ENCODE measurements around the gene CYP27A1.

CYP27A1 gene

DNA sequence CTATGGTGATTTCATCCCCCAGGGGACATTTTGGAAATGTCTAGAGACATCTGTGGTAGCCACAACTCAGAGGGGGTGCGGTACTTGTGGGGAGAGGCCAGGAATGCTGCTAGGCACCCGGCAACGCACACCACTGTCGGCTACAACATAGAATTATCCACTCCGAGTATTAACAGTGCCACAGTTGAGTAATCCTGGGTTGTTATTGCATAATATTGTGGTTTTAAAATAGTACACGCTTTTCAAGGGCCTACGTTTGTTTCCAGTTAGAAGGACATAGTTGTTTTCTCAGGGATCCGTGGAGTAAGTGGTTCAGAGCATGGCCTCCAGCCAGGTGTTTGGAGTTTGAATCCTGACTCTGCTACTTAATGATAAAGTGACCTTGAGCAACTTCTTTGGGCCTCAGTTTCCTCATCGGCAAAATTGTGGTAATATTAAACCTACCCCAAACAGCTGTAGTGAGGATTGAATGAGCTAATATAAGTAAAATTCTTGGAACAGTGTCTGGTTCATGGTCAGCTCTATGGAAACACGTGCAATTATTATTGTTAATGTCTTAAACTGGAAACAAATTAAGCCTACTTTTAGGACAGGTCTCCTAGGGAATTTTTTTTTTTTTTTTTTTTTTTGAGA is 24.5 kb downstream of the CYP27A1 start:
- peak overlapping the region; percentile 79 to 91 (median 86) for H3K27ac Mint-ChIP-seq
- peaks cover 8% of the 10 kb centered on the region for H3K36me3 Mint-ChIP-seq (ENCODE audit: low read depth)
- TF ChIP-seq, protein P1, sequence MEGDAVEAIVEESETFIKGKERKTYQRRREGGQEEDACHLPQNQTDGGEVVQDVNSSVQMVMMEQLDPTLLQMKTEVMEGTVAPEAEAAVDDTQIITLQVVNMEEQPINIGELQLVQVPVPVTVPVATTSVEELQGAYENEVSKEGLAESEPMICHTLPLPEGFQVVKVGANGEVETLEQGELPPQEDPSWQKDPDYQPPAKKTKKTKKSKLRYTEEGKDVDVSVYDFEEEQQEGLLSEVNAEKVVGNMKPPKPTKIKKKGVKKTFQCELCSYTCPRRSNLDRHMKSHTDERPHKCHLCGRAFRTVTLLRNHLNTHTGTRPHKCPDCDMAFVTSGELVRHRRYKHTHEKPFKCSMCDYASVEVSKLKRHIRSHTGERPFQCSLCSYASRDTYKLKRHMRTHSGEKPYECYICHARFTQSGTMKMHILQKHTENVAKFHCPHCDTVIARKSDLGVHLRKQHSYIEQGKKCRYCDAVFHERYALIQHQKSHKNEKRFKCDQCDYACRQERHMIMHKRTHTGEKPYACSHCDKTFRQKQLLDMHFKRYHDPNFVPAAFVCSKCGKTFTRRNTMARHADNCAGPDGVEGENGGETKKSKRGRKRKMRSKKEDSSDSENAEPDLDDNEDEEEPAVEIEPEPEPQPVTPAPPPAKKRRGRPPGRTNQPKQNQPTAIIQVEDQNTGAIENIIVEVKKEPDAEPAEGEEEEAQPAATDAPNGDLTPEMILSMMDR (IDR thresholded peaks at IDR 0.05; ENCODE audit: unreplicated experiment in 3 of 3), result no peak
- H3K4me3 Mint-ChIP-seq, result peak overlapping the region in 1 of 3 experiments; percentile 60
- H3K4me1 Mint-ChIP-seq, result peaks cover 32% of the 10 kb centered on the region
- H3K9me3 Mint-ChIP-seq, result peaks cover 7% of the 10 kb centered on the region
- no peaks in the 10 kb centered on the region for H3K27me3 Mint-ChIP-seq (ENCODE audit: low read depth)

DNA sequence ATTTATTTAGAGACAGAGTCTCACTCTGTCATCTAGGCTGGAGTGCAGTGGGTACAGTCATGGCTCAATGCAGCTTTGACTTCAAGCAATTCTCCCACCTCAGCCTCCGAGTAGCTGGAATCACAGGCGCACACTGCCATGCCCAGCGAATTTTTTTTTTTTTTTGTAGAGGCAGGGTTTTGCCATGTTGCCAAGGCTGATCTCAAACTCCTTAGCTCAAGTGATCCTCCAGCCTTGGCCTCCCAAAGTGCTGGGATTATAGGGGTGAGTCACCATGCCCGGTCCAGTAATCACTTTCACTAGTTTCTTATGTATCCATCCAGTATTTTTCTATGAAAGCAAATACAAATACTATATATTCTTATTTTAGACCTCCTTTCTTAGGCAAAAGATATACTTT is 25.7 kb downstream of the CYP27A1 start:
- Mint-ChIP-seq H3K4me1 (peaks cover 29% of the 10 kb centered on the region), H3K27me3 (ENCODE audit: low read depth) (no peaks in the 10 kb centered on the region), H3K36me3 (ENCODE audit: low read depth) (peaks cover 13% of the 10 kb centered on the region), H3K9me3 (peaks cover 7% of the 10 kb centered on the region), H3K27ac (no peak overlapping the region), H3K4me3 (no peak overlapping the region)
- TF ChIP-seq, protein P1 (IDR thresholded peaks at IDR 0.05; ENCODE audit: unreplicated experiment in 3 of 3), result no peak

DNA sequence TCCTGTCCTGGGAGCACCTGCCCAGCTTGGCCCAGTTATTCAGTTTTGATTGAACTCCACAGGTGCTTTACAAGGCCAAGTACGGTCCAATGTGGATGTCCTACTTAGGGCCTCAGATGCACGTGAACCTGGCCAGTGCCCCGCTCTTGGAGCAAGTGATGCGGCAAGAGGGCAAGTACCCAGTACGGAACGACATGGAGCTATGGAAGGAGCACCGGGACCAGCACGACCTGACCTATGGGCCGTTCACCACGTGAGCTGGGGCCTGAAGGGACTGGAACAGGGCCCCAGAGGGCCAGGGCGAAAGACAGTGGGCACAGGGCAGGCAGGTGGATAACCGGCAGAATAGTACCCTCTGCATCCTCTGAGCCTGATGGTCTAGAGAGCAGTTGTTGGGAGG is 27.6 kb downstream of the CYP27A1 start:
- TF ChIP-seq, protein P1 (IDR thresholded peaks at IDR 0.05; ENCODE audit: unreplicated experiment in 3 of 3), result no peak
- no peaks in the 10 kb centered on the region for H3K27me3 Mint-ChIP-seq (ENCODE audit: low read depth)
- H3K9me3 Mint-ChIP-seq, result peaks cover 7% of the 10 kb centered on the region
- peaks cover 17% of the 10 kb centered on the region for H3K36me3 Mint-ChIP-seq (ENCODE audit: low read depth)
- no peak overlapping the region for H3K4me3 Mint-ChIP-seq
- H3K4me1 Mint-ChIP-seq, result peaks cover 29% of the 10 kb centered on the region
- H3K27ac Mint-ChIP-seq, result no peak overlapping the region

DNA sequence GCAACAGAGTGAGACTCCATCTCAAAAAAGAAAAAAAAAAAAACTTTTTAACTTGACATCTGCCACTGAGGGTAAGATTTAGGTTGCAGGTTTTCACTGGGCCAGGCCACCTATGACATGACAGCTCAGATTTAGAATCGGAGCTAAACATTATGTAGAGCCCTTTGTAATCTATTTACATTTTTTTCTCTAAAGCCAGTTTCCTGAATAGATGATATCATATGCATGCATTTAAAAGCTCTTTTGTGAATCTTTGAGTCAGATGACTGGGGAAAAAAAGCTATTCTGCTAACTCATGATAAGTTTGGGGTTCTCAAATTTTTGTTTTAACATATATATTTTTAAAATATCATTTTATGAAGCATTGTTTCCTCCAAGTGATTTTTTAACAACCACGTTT is 28.3 kb downstream of the CYP27A1 start:
- Mint-ChIP-seq H3K27ac (no peak overlapping the region), H3K36me3 (ENCODE audit: low read depth) (peaks cover 10% of the 10 kb centered on the region), H3K4me1 (peaks cover 27% of the 10 kb centered on the region), H3K4me3 (no peak overlapping the region), H3K27me3 (ENCODE audit: low read depth) (no peaks in the 10 kb centered on the region), H3K9me3 (peaks cover 5% of the 10 kb centered on the region)
- TF ChIP-seq, protein P1 (IDR thresholded peaks at IDR 0.05; ENCODE audit: unreplicated experiment in 3 of 3), result no peak

DNA sequence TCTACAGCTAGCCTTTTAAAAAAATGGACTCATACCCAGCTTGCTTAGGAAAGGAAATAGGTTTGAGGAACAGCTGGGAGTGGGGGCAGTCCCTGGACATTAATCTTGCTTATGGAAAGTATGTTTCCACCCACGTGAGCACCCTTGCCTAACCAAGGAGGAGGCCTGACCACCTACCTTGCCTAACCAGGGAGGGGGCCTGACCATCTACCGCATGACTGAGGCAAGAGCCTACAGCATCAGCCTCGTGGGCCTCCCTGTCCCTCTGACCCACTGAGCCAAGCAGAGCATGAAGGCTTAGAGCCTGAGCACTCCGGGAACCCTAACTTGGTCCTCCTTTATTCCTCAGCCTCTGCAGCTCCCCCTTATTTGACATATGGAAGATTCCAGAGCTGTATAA is 29.4 kb downstream of the CYP27A1 start:
- peaks cover 16% of the 10 kb centered on the region for H3K4me1 Mint-ChIP-seq
- peak overlapping the region in 1 of 3 experiments; percentile 30 for H3K27ac Mint-ChIP-seq
- H3K36me3 Mint-ChIP-seq (ENCODE audit: low read depth), result peaks cover 17% of the 10 kb centered on the region
- no peak overlapping the region for H3K4me3 Mint-ChIP-seq
- no peaks in the 10 kb centered on the region for H3K9me3 Mint-ChIP-seq
- H3K27me3 Mint-ChIP-seq (ENCODE audit: low read depth), result no peaks in the 10 kb centered on the region
- TF ChIP-seq, protein P1 (IDR thresholded peaks at IDR 0.05; ENCODE audit: unreplicated experiment in 3 of 3), result no peak
